SH-SY5Y (cell line): ENCODE measurements around the gene DHDDS.

Source experiments
- GATA2 ChIP-seq: IDR thresholded peaks from 2 replicates; pipeline ENCODE4 v1.6.1; 2011; ENCODE audit warnings: mild to moderate bottlenecking, low read depth, low read length
- GATA3 ChIP-seq: IDR thresholded peaks from 2 replicates; pipeline ENCODE4 v1.6.1; 2011; ENCODE audit warnings: low read depth, mild to moderate bottlenecking, low read length, moderate library complexity

- TF ChIP-seq GATA3 (no peak), GATA2 (no peak)
Observed at GRCh38 chr1:26471498-26472319, 39.6 kb downstream of the DHDDS start.
